Gastrocnemius medialis (tissue), 4 donors: ENCODE data around the gene SUDS3. TPM values are rescaled to one million over a fixed set of nuclear protein-coding genes. Genes with fewer than 3 reads are reported as not detected.

Experiments
- ATAC-seq, 2 donors: fragments of 150-250 bp; one replicate each; pipeline ENCODE4 v1.9.1; 2016
- DNase-seq, 2 donors: peaks; one replicate each; pipeline ENCODE4 v3.0.0-alpha.2; 2019
- H3K27ac ChIP-seq, 4 donors: fragments of 200-600 bp; sonication (generic); 1 replicate in 1 of 4; 2 replicates in 3 of 4; pipeline ENCODE4 v1.5.1; 2016 to 2018; ENCODE audit warnings: mild to moderate bottlenecking in 2 of 4, moderate library complexity in 1 of 4
- H3K27me3 ChIP-seq, 3 donors: fragments of 200-600 bp; sonication (generic) in 2 of 3; 1 replicate in 1 of 3; 2 replicates in 2 of 3; pipeline versions ENCODE4 v1.5.1 to v1.6.0; 2016 to 2019; ENCODE audit warnings: mild to moderate bottlenecking in 1 of 3, moderate library complexity in 1 of 3
- H3K36me3 ChIP-seq, 2 donors: fragments of 200-600 bp; sonication (generic) in 1 of 2; one replicate each; pipeline ENCODE4 v1.5.1; 2017 to 2018
- H3K4me1 ChIP-seq, 2 donors: fragments of 200-600 bp; sonication (generic) in 1 of 2; one replicate each; pipeline ENCODE4 v1.5.1; 2016 to 2017; ENCODE audit warnings: mild to moderate bottlenecking in 2 of 2
- H3K4me3 ChIP-seq, 4 donors: fragments of 200-600 bp; sonication (generic) in 3 of 4; 1 replicate in 1 of 4; 2 replicates in 3 of 4; pipeline ENCODE4 v1.5.1; 2016 to 2019; ENCODE audit warnings: mild to moderate bottlenecking in 2 of 4
- H3K9me3 ChIP-seq, 3 donors: fragments of 200-600 bp; sonication (generic) in 2 of 3; 1 replicate in 1 of 3; 2 replicates in 2 of 3; pipeline ENCODE4 v1.5.1; 2016 to 2019
- POLR2A ChIP-seq, 2 donors: fragments of 450-650 bp; IDR thresholded peaks; one replicate each; pipeline ENCODE4 v1.6.1; 2017; ENCODE audit warnings: antibody characterized with exemption in 2 of 2, mild to moderate bottlenecking in 2 of 2, moderate library complexity in 2 of 2
- in situ Hi-C, 4 donors: fragments of 200-750 bp; cut with MboI; loops; one replicate each; pipeline versions ENCODE4 v1.15.0 to v1.8.0; 2017; ENCODE audit warnings: low sequenced_read_pairs in 4 of 4
- intact Hi-C: fragments of 100-400 bp; cut with DNase I; formaldehyde crosslinking; loops from one replicate; pipeline ENCODE4 v1.15.1; 2023; ENCODE audit warnings: low total_unique reads
- total RNA-seq, 4 donors: library from RNA; depleted of rRNA; stranded (reverse); fragments of >200 nt; gene quantifications; one replicate each; pipeline versions ENCODE4 v1.1.0 to v1.2.3, GENCODE V29; 2016
- TF ChIP-seq, protein P1 (sequence below), 5 experiments: fragments of 450-650 bp in 3 of 5; fragments of 200-600 bp in 2 of 5; sonication (generic) in 2 of 5; IDR thresholded peaks in 4 of 5; conservative IDR thresholded peaks in 1 of 5; 1 replicate in 4 of 5; 2 replicates in 1 of 5; pipeline ENCODE4 v1.5.1; 2016 to 2019; ENCODE audit warnings: antibody characterized with exemption in 5 of 5, mild to moderate bottlenecking in 3 of 5, moderate library complexity in 3 of 5

SUDS3 gene
- total RNA-seq, 4 donors from 2014 or later = 17.0 to 33.2 (median 29.1) TPM

DNA sequence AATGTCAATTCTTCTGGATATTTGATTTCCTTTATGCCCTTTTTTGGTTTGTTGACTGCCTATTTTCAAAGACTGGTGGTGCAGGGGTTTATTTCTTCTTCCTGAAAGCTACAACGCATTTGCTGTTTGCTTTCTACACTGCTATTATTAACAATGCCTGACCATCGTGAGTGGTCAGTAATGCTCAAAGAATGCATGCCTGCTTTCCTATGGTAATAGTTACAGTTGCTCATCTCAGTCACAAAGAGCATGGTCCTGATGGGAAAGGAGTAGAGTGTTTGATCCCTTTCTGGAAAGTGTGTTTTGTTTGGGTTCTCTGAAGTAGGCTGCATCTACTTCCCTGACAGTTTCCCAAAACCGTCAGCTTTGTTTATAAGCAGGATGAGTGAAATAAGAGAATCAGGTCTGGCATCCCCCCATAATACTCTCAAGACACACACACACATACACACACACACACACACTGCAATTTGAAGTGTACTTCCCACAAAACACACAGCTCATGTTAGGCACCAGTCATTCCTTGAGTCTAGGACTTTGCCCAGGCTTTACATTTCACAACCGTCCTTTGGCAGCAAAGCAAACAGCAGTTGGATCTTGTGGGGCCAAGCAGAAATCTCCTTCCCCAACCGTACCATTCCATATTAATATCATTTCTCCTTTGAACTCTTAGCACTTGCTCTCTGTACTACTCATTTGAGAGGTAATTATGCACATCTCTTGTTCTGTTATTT is 56.6 kb downstream of the SUDS3 start:
- Histone ChIP-seq H3K36me3 (no peaks in the 10 kb centered on the region), H3K27me3 (no peaks in the 10 kb centered on the region), H3K4me3 (no peak overlapping the region), H3K27ac (no peak overlapping the region), H3K4me1 (no peaks in the 10 kb centered on the region), H3K9me3 (no peaks in the 10 kb centered on the region)
- in situ Hi-C loops = loop anchor here in 3 of 4 donors (25.0 kb wide), 2 partner anchors 179 to 604 kb away; no protein-coding TSS in a partner anchor
- ATAC-seq = no peak
- TF ChIP-seq, protein P1, sequence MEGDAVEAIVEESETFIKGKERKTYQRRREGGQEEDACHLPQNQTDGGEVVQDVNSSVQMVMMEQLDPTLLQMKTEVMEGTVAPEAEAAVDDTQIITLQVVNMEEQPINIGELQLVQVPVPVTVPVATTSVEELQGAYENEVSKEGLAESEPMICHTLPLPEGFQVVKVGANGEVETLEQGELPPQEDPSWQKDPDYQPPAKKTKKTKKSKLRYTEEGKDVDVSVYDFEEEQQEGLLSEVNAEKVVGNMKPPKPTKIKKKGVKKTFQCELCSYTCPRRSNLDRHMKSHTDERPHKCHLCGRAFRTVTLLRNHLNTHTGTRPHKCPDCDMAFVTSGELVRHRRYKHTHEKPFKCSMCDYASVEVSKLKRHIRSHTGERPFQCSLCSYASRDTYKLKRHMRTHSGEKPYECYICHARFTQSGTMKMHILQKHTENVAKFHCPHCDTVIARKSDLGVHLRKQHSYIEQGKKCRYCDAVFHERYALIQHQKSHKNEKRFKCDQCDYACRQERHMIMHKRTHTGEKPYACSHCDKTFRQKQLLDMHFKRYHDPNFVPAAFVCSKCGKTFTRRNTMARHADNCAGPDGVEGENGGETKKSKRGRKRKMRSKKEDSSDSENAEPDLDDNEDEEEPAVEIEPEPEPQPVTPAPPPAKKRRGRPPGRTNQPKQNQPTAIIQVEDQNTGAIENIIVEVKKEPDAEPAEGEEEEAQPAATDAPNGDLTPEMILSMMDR (IDR thresholded peaks at IDR 0.05 in 4 of 5, conservative IDR thresholded peaks at IDR 0.05 in 1 of 5) = no peak
- TF ChIP-seq POLR2A (IDR thresholded peaks at IDR 0.05) = no peak
- intact Hi-C loops = no loop called here
- no peak for DNase-seq

DNA sequence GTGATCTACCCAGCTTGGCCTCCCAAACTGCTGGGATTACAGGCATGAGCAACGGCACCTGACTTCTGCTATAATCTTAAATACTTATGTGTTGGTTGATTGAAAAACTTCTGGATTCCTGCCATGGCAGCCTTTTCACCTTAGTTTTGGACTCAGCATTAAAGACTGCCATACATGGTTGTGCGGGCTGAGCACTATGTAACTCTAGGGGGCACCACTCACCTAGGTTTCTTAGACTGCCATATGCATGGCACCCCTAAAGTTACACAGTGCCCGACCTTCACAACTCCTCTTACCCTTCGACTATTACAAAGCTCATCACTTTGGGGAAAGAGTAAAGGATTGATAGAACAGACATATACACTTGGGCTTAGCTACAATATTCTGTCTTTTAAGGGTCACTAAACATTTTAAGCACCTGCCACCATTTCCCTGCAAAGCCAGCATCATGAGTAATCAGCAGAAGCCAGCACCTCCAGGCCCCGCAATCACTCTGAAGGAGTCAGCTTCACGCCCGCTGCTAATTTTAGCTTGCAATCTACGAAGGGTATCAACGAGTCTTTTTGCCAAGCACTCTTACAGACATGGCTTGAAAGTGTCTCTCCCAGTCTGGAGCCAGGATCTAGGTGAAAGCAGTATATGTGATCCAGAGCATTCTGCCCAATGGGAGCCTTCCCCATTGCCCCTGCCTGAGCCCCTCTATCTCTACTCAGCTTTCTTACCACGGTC is 59.8 kb downstream of the SUDS3 start:
- Histone ChIP-seq H3K9me3 (no peaks in the 10 kb centered on the region), H3K27ac (no peak overlapping the region), H3K4me3 (no peak overlapping the region), H3K4me1 (no peaks in the 10 kb centered on the region), H3K36me3 (no peaks in the 10 kb centered on the region), H3K27me3 (no peaks in the 10 kb centered on the region)
- TF ChIP-seq, protein P1 (IDR thresholded peaks at IDR 0.05 in 4 of 5, conservative IDR thresholded peaks at IDR 0.05 in 1 of 5) = peak; percentile 17 to 53 (median 42)
- no peak for TF ChIP-seq POLR2A (IDR thresholded peaks at IDR 0.05)
- intact Hi-C loops = loop anchor here (1.0 to 2.0 kb wide), 2 partner anchors 173 to 187 kb away; no protein-coding TSS in a partner anchor
- peak in 1 of 2 donors; percentile 17 for DNase-seq
- in situ Hi-C loops = loop anchor here in 3 of 4 donors (25.0 kb wide), 2 partner anchors 176 to 601 kb away; no protein-coding TSS in a partner anchor
- peak; percentile 38 to 76 for ATAC-seq

DNA sequence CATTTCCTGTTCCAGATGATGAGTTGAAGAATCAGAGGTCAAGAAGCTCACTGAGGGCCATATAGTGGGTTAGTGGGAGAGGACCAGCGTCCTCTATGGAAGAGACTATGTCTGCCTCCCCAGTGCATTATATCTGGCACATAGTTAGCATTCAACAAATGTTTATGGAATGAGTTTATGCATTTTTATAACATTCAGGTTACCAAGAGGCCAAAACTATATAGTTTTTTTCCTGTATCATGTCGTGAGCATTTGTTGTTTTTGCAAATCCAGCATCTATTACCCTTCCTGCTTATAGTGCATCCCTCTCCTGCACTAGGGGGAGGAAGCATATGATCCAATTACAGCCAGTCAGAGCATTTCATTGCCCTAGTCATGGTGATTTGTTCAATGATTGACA is 60.6 kb downstream of the SUDS3 start:
- in situ Hi-C loops (loop anchor here in 3 of 4 donors (25.0 kb wide), 2 partner anchors 175 to 600 kb away; no protein-coding TSS in a partner anchor), intact Hi-C loops (loop anchor here (1.0 to 2.0 kb wide), 2 partner anchors 172 to 186 kb away; no protein-coding TSS in a partner anchor)
- no peak overlapping the region for H3K27ac ChIP-seq
- H3K4me1 ChIP-seq = no peaks in the 10 kb centered on the region
- H3K36me3 ChIP-seq = no peaks in the 10 kb centered on the region
- TF ChIP-seq, protein P1 (IDR thresholded peaks at IDR 0.05 in 4 of 5, conservative IDR thresholded peaks at IDR 0.05 in 1 of 5) = no peak
- no peak for TF ChIP-seq POLR2A (IDR thresholded peaks at IDR 0.05)
- no peak overlapping the region for H3K4me3 ChIP-seq
- no peaks in the 10 kb centered on the region for H3K9me3 ChIP-seq
- DNase-seq (no peak), ATAC-seq (no peak)
- no peaks in the 10 kb centered on the region for H3K27me3 ChIP-seq

DNA sequence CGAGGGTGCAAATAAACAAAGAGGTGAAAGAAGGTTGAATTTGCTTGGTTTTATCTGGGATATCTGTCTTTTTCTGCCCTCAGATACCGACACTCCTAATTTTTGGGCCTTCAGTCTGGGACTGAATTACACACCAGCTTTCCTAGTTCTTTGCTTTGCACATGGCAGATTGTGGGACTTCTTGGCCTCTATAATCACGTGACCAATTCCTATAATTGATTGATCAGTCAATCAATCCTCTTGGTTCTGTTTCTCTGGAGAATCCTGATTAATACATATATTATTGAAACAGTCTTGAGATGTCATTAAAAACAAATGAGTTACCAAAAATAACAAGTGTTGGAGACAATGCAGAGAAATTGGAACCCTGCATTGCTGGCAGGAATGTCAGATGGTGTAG is 62.7 kb downstream of the SUDS3 start:
- no peaks in the 10 kb centered on the region for H3K4me1 ChIP-seq
- in situ Hi-C loops (loop anchor here in 3 of 4 donors (25.0 kb wide), 2 partner anchors 173 to 598 kb away; no protein-coding TSS in a partner anchor), intact Hi-C loops (no loop called here)
- no peak for ATAC-seq
- no peaks in the 10 kb centered on the region for H3K27me3 ChIP-seq
- H3K27ac ChIP-seq = no peak overlapping the region
- TF ChIP-seq POLR2A (IDR thresholded peaks at IDR 0.05) = no peak
- TF ChIP-seq, protein P1 (IDR thresholded peaks at IDR 0.05 in 4 of 5, conservative IDR thresholded peaks at IDR 0.05 in 1 of 5) = no peak
- no peak overlapping the region for H3K4me3 ChIP-seq
- DNase-seq = no peak
- H3K9me3 ChIP-seq = no peaks in the 10 kb centered on the region
- H3K36me3 ChIP-seq = no peaks in the 10 kb centered on the region
